ENCODE data around the gene UBN2.

The UBN2 gene

GRCh38 chr7:139231513-139232376, 708 bp downstream of the UBN2 start:
- DNase-seq (ENCODE audit: low spot score) (no peak), FAIRE-seq (no peak)

GRCh38 chr7:139232377-139232717, 1.3 kb downstream of the UBN2 start:
- no peak for FAIRE-seq
- peak; percentile 43 for DNase-seq (ENCODE audit: low spot score)

- FAIRE-seq (peak; percentile 58), DNase-seq (ENCODE audit: low spot score) (no peak)
These were observed 1.9 kb downstream of the UBN2 start for GRCh38 chr7:139232904-139233303.

- FAIRE-seq = no peak
- no peak for DNase-seq (ENCODE audit: low spot score)
These were observed 10.2 kb downstream of the UBN2 start for GRCh38 chr7:139241258-139241657.

GRCh38 chr7:139242741-139243281, 11.8 kb downstream of the UBN2 start:
- DNase-seq (ENCODE audit: low spot score) = no peak
- FAIRE-seq = peak; percentile 57

- DNase-seq (ENCODE audit: low spot score) = no peak
These were observed 14.4 kb downstream of the UBN2 start for GRCh38 chr7:139245401-139245800.

GRCh38 chr7:139246494-139246893, 15.5 kb downstream of the UBN2 start:
- FAIRE-seq (no peak), DNase-seq (ENCODE audit: low spot score) (no peak)

More at GRCh38 chr7:139245401-139245800, 14.4 kb downstream of the UBN2 start:
- FAIRE-seq = no peak

GRCh38 chr7:139246905-139247304, 15.9 kb downstream of the UBN2 start:
- DNase-seq (ENCODE audit: low spot score) = no peak
- no peak for FAIRE-seq

- DNase-seq (ENCODE audit: low spot score) (no peak), FAIRE-seq (no peak)
These were observed 18.3 kb downstream of the UBN2 start for GRCh38 chr7:139249179-139249810.

- DNase-seq (ENCODE audit: low spot score) (no peak), FAIRE-seq (no peak)
These were observed 21.4 kb downstream of the UBN2 start for GRCh38 chr7:139252451-139252850.

- DNase-seq (ENCODE audit: low spot score) = no peak
- no peak for FAIRE-seq
These were observed 23.2 kb downstream of the UBN2 start for GRCh38 chr7:139254281-139254680.

- DNase-seq (ENCODE audit: low spot score) = no peak
- no peak for FAIRE-seq
These were observed 23.7 kb downstream of the UBN2 start for GRCh38 chr7:139254728-139255127.

- no peak for FAIRE-seq
- DNase-seq (ENCODE audit: low spot score) = no peak
These were observed 24.3 kb downstream of the UBN2 start for GRCh38 chr7:139255290-139255689.

- no peak for FAIRE-seq
- no peak for DNase-seq (ENCODE audit: low spot score)
These were observed 28.1 kb downstream of the UBN2 start for GRCh38 chr7:139259142-139259541.

GRCh38 chr7:139264220-139264619, 33.2 kb downstream of the UBN2 start:
- no peak for DNase-seq (ENCODE audit: low spot score)
- no peak for FAIRE-seq

- DNase-seq (ENCODE audit: low spot score) (no peak), FAIRE-seq (no peak)
These were observed 34.6 kb downstream of the UBN2 start for GRCh38 chr7:139265673-139266072.

- DNase-seq (ENCODE audit: low spot score) (no peak), FAIRE-seq (no peak)
These were observed 40.9 kb downstream of the UBN2 start for GRCh38 chr7:139271718-139272628.

- no peak for DNase-seq (ENCODE audit: low spot score)
- no peak for FAIRE-seq
These were observed 53.3 kb downstream of the UBN2 start for GRCh38 chr7:139284252-139284896.

- DNase-seq (ENCODE audit: low spot score) (no peak), FAIRE-seq (no peak)
These were observed 55.1 kb downstream of the UBN2 start for GRCh38 chr7:139286144-139286543.

- DNase-seq (ENCODE audit: low spot score) (no peak), FAIRE-seq (no peak)
These were observed 61.8 kb downstream of the UBN2 start for GRCh38 chr7:139292821-139293220.

GRCh38 chr7:139293534-139293933, 62.5 kb downstream of the UBN2 start:
- FAIRE-seq (no peak), DNase-seq (ENCODE audit: low spot score) (no peak)

All from RCC 7860 (cell line).